ENCODE results near the gene PCLO. TPM values are rescaled to one million over a fixed set of nuclear protein-coding genes. Genes with fewer than 3 reads are reported as not detected.

PCLO gene
- total RNA-seq, 1 experiment from 2014 or later: 3.1 TPM

- Histone ChIP-seq H2BK5ac (ENCODE audit: insufficient read length, low read length) (no peak overlapping the region), H3K23ac (ENCODE audit: insufficient read length, low read depth, low read length) (no peak overlapping the region), H4K20me1 (ENCODE audit: control insufficient read depth, insufficient read depth, insufficient read length) (no peaks in the 10 kb centered on the region), H2AFZ (ENCODE audit: low read length) (no peak overlapping the region), H3K27me3 (ENCODE audit: insufficient read depth, low read length) (no peaks in the 10 kb centered on the region), H2BK20ac (ENCODE audit: low read depth, low read length, poor library complexity, severe bottlenecking) (no peak overlapping the region), H3K14ac (ENCODE audit: insufficient read depth, low read length) (no peak overlapping the region), H2AK5ac (ENCODE audit: insufficient read length, low read length) (no peak overlapping the region), H2BK120ac (ENCODE audit: low read depth, low read length, poor library complexity, severe bottlenecking) (no peak overlapping the region), H2BK12ac (ENCODE audit: insufficient read length, low read depth, low read length) (no peak overlapping the region), H4K91ac (ENCODE audit: insufficient read length, low read depth, low read length) (no peak overlapping the region), H3T11ph (ENCODE audit: low read length) (no peak overlapping the region), H3K4ac (ENCODE audit: low read depth, low read length) (no peak overlapping the region), H3K18ac (ENCODE audit: insufficient read length, low read depth, low read length) (no peak overlapping the region), H2BK15ac (ENCODE audit: low read depth, low read length) (no peak overlapping the region), H3K56ac (ENCODE audit: insufficient read length, low read depth, low read length) (no peak overlapping the region), H4K8ac (replicated peaks; ENCODE audit: insufficient read length, low read depth, low read length) (no peak overlapping the region), H3K23me2 (ENCODE audit: insufficient read length, low read depth, low read length, poor library complexity, severe bottlenecking) (no peaks in the 10 kb centered on the region), H4K5ac (ENCODE audit: insufficient read length, low read depth, low read length) (no peak overlapping the region), H3K4me1 (ENCODE audit: insufficient read depth, low read length) (no peaks in the 10 kb centered on the region), H3K79me1 (ENCODE audit: insufficient read depth, low read depth, low read length, poor library complexity, severe bottlenecking) (no peaks in the 10 kb centered on the region), H3K4me2 (ENCODE audit: insufficient read depth, insufficient read length, low read length) (no peak overlapping the region), H3K27ac (ENCODE audit: insufficient read length, low read depth, low read length) (no peak overlapping the region), H3K9ac (ENCODE audit: extremely low read depth, insufficient read length, low read length) (no peak overlapping the region), H3K79me2 (ENCODE audit: insufficient read depth, low read length) (no peaks in the 10 kb centered on the region), H3K9me3 (ENCODE audit: control insufficient read depth, low read depth, low read length) (no peaks in the 10 kb centered on the region)
- no CpG with 5 or more reads among the region's 1 CpG for WGBS (ENCODE audit: extremely low coverage, insufficient read length, low lambda C conversion rate)
- Mint-ChIP-seq H3K27ac (peak overlapping the region in 2 of 3 experiments; percentile 21 to 63; a peak in 1 of 7 replicates), H3K36me3 (ENCODE audit: insufficient read depth in 1 of 3, low read depth in 3 of 3) (peaks cover 4 to 8% (median 6%) of the 10 kb centered on the region in 3 experiments), H3K4me3 (no peak overlapping the region), H3K27me3 (ENCODE audit: low read depth) (no peaks in the 10 kb centered on the region), H3K9me3 (no peaks in the 10 kb centered on the region), H3K4me1 (peaks cover 28 to 31% of the 10 kb centered on the region in 2 experiments)
- no peak for TF ChIP-seq CTCF (conservative IDR thresholded peaks at IDR 0.05)
- no peak for DNase-seq
Observed at GRCh38 chr7:83149466-83149865, 13.2 kb downstream of the PCLO start.
